Measurements from ENCODE around the gene BMERB1. TPM values are rescaled to one million over a fixed set of nuclear protein-coding genes. Genes with fewer than 3 reads are reported as not detected.
"Not testable (repeated sequence)": the region's sequence is repeated elsewhere in the genome, so short reads cannot be mapped to it uniquely, and the experiment has no call there.

Gene BMERB1
- total RNA-seq = 10 to 100 TPM in 3 of 4 donors, 1 to 10 TPM in 1; 7.0 to 47.9 (median 15.0) TPM

- peak within 1 kb of the TSS; percentile 44 to 67 (median 52) for H3K4me3 ChIP-seq
- no peaks in the 10 kb centered on the region for H3K36me3 ChIP-seq
- peaks cover 0 to 13% (median 0%) of the 10 kb centered on the region in 4 donors for H3K4me1 ChIP-seq
- H3K9me3 ChIP-seq = no peaks in the 10 kb centered on the region
- DNase-seq = peak in 2 of 3 donors; percentile 53 to 55
- H3K27me3 ChIP-seq = no peaks in the 10 kb centered on the region
- TF ChIP-seq CTCF (IDR thresholded peaks at IDR 0.05) = no peak
- no peak for TF ChIP-seq POLR2A (IDR thresholded peaks at IDR 0.05)
- H3K27ac ChIP-seq = peak within 1 kb of the TSS; percentile 38 to 81 (median 60)
Observed at GRCh38 chr16:15434425-15435215, at the start of gene BMERB1. BMERB1 (plus strand) TSS chr16:15434588; CDS start chr16:15434654, 66 bp downstream.

- not testable (repeated sequence) for H3K4me1 ChIP-seq, H3K9me3 ChIP-seq, H3K27ac ChIP-seq, H3K27me3 ChIP-seq, H3K36me3 ChIP-seq, H3K4me3 ChIP-seq, DNase-seq
Observed at GRCh38 chr16:15388060-15388459, 46.3 kb upstream of the BMERB1 start.

GRCh38 chr16:15389916-15390315 is 44.5 kb upstream of the BMERB1 start:
- DNase-seq, H3K9me3 ChIP-seq, H3K36me3 ChIP-seq, H3K4me3 ChIP-seq, H3K4me1 ChIP-seq, H3K27me3 ChIP-seq, H3K27ac ChIP-seq: not testable (repeated sequence)

GRCh38 chr16:15393025-15393424 is 41.4 kb upstream of the BMERB1 start:
- H3K4me3 ChIP-seq, H3K27me3 ChIP-seq, H3K36me3 ChIP-seq, H3K9me3 ChIP-seq, H3K27ac ChIP-seq, DNase-seq, H3K4me1 ChIP-seq: not testable (repeated sequence)

GRCh38 chr16:15395631-15396508 is 38.5 kb upstream of the BMERB1 start, which contains the start of gene MPV17L:
MPV17L (plus strand) TSS chr16:15395754; CDS start chr16:15395898, 144 bp downstream.
- peak within 1 kb of the TSS; percentile 37 to 73 (median 58) for H3K4me3 ChIP-seq
- H3K9me3 ChIP-seq, H3K36me3 ChIP-seq, H3K27me3 ChIP-seq, H3K4me1 ChIP-seq: not testable (repeated sequence)
- DNase-seq = peak in 2 of 3 donors; percentile 57 to 66
- TF ChIP-seq POLR2A (IDR thresholded peaks at IDR 0.05) (peak in 1 of 2 donors; percentile 28), CTCF (IDR thresholded peaks at IDR 0.05) (peak in 1 of 6 experiments; percentile 12)
- peak within 1 kb of the TSS; percentile 3 to 55 (median 34) for H3K27ac ChIP-seq

GRCh38 chr16:15396509-15396829 is 37.9 kb upstream of the BMERB1 start:
- not testable (repeated sequence) for DNase-seq, H3K36me3 ChIP-seq, H3K27me3 ChIP-seq, H3K4me1 ChIP-seq, H3K9me3 ChIP-seq
- H3K4me3 ChIP-seq = peak overlapping the region in 3 of 4 donors; percentile 37 to 73 (median 72)
- H3K27ac ChIP-seq = peak overlapping the region in 2 of 4 donors; percentile 18 to 51

- H3K36me3 ChIP-seq = peaks cover 0 to 6% (median 0%) of the 10 kb centered on the region in 3 donors
- peak overlapping the region in 2 of 4 donors; percentile 72 to 73 for H3K4me3 ChIP-seq
- no peak overlapping the region for H3K27ac ChIP-seq
- H3K27me3 ChIP-seq = no peaks in the 10 kb centered on the region
- H3K4me1 ChIP-seq = no peaks in the 10 kb centered on the region
- TF ChIP-seq POLR2A (IDR thresholded peaks at IDR 0.05) = no peak
- TF ChIP-seq CTCF (IDR thresholded peaks at IDR 0.05) = no peak
- DNase-seq = no peak
- no peaks in the 10 kb centered on the region for H3K9me3 ChIP-seq
Observed at GRCh38 chr16:15396948-15397594, 37.3 kb upstream of the BMERB1 start.
